NCI-H526 (cell line): ENCODE measurements around the gene TACC3.

ENCODE experiments used
- DNase-seq, 2 experiments: peaks; one replicate each; lab custom pipeline; 2025; lab: John Stamatoyannopoulos, UW

The TACC3 gene

DNA sequence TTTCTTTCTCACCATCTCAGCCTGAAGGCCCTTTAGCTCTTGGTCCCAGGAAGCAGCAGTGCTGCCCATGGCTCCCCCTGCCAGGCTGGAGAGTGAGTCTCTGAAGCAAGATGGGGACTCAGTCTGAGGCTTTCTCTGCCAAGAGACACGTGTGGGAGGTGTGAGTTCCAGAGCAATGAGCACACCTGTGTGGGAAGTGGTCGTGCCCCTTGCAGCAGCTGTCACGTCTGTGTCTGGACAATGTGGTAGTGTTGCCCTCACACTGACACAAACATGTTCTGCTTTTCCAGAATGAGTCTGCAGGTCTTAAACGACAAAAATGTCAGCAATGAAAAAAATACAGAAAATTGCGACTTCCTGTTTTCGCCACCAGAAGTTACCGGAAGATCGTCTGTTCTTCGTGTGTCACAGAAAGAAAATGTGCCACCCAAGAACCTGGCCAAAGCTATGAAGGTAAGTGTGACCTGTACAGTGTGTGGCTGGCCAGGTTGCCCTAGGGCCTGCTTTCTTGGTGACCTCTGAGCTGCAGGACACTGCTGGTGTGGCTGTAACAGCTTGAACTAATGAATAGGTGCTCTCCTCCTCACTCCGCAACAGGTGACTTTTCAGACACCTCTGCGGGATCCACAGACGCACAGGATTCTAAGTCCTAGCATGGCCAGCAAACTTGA is 1.9 kb downstream of the TACC3 start:
- DNase-seq: no peak

DNA sequence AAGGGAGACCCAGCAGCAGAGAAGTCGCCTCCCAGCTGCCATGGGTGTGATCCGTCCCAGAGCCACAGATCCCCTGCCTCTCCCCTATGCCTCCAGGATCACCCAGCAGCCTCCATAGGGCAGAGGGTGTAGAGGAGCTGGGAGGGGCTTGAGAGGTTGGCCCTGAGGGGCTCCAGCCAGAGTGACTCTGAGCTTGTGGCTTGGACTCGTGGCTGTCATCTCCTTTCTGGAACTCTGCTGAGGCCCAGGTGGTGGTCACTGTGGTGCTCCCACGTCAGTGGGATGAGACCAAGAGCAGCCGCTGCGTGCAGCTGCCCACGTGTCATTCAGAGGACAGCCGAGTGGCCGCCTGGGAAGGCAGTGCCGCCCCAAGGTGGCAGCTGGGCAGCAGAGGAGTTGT is 4.2 kb downstream of the TACC3 start:
- DNase-seq: no peak

DNA sequence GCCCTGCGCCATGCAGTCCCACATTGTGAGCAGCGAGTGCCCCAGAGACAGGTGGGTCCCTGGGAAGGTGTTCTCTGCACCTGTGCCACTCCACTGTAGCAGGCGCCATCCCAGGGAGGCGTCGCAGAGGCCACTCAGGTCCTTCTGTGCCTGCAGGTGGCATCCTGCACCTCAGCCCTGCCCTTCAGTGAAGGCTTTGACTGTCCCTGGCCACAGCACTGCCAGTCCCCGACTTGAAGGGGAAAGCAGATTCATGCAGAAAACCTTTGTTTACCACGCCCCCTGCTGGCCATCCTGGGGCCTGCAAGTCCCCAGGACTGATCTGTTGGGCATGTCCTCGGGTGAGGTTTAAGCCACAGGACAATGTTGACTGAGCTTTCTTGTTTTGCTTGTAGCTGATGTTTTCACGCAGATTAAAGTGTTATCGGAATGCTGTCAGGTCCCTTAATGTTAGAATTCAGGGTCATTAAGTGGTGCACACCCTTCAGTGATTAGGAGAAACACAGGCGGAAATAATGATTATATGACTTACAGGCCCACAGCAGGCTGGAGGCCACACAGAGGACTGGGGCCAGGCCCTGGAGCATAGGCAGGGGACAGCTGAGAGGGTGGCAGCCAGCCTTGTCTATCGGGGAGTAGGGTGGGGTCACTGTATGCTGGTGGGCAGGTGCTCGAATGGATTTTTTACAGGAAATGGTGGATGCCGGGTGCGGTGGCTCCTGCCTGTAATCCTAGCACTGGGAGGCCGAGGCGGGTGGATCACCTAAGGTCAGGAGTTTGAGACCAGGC is 5.0 kb downstream of the TACC3 start:
- DNase-seq: peak; percentile 76 to 89

DNA sequence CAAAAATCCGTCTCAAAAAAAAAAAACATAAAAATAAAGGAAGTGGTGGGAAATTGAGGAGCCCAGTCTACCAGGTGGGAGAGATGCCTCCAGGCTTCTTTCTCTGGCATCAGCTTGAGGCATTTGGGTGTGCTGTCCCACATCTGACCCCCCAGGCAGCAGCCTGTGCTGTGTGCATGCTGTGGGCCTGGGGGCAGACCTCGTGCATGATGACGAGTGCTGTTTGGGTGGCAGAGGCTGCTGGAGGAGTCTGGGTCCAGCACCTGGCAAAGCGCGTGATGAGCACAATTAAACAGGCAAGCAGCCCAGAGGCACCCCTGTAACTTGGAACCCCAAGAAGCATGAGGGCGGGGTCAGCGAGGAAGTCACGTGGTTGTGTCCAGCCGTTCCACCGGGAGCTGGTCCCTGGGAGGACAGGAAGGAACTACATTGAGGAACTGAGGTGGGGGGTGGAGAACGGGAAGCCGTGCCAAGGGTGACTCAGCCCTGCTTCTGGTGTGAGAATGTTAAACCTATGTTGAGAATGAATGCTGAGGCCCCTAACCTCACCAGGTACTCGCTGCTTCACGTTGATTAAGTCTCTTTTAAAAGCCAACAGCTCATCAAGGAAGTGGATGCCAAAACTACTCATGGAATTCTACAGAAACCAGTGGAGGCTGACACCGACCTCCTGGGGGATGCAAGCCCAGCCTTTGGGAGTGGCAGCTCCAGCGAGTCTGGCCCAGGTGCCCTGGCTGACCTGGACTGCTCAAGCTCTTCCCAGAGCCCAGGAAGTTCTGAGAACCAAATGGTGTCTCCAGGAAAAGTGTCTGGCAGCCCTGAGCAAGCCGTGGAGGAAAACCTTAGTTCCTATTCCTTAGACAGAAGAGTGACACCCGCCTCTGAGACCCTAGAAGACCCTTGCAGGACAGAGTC is 6.1 kb downstream of the TACC3 start:
- no peak for DNase-seq

DNA sequence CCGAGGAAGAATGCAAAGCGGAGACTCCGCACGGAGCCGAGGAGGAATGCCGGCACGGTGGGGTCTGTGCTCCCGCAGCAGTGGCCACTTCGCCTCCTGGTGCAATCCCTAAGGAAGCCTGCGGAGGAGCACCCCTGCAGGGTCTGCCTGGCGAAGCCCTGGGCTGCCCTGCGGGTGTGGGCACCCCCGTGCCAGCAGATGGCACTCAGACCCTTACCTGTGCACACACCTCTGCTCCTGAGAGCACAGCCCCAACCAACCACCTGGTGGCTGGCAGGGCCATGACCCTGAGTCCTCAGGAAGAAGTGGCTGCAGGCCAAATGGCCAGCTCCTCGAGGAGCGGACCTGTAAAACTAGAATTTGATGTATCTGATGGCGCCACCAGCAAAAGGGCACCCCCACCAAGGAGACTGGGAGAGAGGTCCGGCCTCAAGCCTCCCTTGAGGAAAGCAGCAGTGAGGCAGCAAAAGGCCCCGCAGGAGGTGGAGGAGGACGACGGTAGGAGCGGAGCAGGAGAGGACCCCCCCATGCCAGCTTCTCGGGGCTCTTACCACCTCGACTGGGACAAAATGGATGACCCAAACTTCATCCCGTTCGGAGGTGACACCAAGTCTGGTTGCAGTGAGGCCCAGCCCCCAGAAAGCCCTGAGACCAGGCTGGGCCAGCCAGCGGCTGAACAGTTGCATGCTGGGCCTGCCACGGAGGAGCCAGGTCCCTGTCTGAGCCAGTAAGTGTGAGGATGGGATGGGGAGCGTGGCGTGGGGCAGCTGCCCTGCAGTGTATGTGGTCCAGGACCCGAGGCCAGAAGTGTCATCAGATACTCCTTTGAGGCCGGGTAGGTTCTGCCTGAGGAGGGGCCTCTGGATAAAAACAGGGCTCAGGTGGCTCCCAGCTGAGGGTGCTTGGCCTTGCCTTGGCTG is 7.0 kb downstream of the TACC3 start:
- no peak for DNase-seq

DNA sequence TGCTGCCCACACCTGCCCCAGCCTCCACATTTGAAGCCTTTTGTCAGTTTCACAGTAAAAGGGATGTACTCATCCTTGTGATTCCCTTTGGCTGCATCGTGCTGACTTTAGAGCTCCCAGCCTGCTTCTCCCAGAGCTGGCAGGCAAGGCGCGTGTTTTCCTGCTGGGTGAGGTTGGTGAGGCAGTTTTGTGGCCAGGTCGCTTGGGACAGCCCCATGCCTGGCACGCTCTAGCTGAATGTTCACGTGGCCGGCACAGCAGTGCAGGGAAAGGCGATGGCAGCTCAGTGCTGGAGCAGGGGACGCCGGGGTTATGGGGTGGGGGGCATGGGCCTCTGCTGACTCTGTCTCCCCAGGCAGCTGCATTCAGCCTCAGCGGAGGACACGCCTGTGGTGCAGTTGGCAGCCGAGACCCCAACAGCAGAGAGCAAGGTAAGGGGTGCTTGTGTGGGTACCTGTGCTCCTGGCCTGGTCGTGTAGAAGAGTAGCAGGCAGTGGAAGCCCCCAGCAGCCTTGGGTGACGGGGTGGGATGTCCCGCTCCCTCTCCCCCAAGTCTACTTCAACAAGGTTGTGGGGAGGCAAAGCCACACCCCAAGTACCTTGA is 9.3 kb downstream of the TACC3 start:
- no peak for DNase-seq

DNA sequence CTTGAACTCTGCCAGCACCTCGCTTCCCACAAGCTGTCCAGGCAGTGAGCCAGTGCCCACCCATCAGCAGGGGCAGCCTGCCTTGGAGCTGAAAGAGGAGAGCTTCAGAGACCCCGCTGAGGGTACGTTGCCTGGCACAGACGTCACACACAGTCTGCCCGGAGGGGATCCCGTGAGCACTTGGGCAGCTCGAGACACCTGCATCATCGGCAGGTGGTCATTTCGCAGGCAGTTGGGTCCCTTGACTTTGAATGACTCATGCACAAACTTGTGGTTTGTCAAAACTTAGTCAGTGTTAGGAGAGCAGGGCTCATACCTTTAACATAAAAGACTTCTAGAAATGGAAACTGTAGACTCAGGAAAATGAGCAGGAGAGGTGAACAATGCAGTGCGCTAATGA is 9.9 kb downstream of the TACC3 start:
- DNase-seq: no peak

DNA sequence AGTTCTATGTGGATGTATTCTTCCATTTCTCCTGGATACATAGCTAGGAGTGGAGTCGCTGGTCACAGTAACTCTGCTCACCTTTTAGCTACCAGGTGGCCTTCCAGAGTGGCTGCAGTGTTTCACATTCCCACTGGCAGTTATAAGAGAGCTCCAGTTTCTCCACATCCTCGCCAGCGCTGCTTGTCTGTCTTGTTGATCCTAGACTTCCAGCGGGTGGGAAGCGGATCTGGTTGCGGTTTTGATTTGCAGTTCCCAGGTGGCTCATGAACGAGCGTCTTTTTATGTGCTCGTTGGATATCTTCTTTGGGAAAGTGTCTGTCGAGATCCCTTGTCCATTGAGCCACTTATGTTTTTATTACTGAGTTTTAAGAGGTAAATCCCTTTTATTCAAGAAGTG is 11.6 kb downstream of the TACC3 start:
- DNase-seq: no peak

DNA sequence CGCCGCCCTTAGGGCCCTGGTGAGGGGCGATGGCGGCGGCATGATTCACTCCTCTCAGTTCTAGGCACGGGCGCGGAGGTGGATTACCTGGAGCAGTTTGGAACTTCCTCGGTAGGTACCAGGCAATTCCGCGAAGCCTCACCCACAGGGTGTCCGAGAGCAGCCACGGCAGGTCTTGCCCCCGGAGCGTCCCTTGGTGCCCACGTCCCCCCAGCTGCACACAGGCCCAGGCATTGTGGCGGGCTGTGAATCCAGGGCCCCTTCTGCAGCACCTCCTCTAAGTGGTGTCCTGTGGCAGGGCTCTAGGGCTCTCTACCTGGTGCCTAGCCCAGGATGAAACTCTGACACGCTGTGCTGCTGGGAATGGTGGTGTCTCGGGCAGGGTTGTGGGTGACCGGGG is 13.9 kb downstream of the TACC3 start:
- no peak for DNase-seq

DNA sequence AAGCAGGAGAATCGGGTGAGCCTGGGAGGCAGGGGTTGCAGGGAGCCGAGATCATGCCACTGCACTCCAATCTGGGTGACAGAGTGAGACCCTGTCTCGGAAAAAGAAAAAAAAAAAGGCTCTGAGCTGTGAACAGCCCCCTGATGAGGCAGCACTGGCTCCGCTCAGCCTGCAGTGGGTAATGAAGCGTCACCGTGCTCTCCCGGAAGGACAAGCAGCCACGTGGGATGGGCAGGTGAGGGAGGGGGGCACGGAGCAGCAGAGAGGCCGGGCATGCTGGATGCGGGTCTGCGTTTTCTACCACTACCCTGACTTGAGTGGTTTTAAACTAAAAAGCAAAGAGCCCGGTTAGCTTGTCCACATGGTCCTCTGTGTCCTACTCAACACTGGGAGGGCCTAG is 15.5 kb downstream of the TACC3 start:
- no peak for DNase-seq

DNA sequence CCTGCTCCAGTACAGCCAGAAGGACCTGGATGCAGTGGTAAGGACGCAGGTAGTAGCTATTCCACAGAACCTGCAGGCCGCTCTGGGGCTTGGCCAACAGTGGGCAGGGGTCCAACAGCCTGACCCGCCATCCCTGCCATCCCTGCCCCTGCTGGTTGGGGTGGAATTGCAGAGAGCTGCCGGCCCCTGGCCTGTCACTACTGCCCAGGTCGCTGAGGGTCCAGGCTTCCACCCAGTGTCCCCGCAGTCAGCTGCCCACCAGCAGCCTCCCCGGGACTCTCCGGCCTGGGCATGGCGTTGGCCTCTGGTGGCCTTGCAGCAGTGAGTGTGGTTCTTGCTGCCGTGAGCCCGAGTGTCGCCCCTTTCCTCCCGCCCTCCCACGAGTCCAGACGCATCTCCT is 16.3 kb downstream of the TACC3 start:
- no peak for DNase-seq

DNA sequence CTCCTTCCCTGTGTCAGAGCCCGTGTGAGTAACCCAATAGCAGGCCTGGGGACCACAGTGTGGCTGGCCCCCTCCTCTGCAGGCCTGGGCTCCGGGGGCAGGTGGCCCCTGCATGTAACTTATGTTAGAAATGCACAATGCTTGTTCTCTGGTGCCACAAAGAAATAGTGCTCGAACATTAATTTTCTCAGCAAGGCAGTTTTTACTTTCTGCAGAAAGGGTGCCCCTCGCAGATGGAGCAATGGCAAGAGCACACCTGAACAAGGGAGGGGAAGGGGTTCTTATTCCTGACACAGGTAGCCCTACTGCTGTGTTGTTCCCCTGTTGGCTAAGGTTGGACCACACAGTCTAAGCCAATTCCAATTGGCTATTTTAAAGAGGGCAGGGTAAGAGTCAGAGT is 17.1 kb downstream of the TACC3 start:
- DNase-seq: no peak

DNA sequence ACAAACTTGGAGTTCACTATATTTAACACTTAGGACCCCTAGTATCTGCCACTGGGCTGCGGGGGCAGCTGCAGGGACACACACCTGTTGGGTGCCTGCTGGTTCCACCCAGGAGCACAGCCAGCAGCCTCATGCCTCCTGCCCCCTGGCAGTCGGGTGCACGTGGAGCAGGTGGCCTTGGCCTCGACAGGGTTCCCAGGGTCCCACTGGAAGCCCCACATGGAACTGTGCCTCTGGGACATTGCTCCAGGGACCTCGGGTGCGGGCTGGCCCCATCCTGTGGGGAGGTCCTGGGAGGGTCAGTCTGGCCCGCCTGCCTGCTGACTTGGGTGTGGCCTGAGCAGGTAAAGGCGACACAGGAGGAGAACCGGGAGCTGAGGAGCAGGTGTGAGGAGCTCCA is 18.0 kb downstream of the TACC3 start:
- no peak for DNase-seq

DNA sequence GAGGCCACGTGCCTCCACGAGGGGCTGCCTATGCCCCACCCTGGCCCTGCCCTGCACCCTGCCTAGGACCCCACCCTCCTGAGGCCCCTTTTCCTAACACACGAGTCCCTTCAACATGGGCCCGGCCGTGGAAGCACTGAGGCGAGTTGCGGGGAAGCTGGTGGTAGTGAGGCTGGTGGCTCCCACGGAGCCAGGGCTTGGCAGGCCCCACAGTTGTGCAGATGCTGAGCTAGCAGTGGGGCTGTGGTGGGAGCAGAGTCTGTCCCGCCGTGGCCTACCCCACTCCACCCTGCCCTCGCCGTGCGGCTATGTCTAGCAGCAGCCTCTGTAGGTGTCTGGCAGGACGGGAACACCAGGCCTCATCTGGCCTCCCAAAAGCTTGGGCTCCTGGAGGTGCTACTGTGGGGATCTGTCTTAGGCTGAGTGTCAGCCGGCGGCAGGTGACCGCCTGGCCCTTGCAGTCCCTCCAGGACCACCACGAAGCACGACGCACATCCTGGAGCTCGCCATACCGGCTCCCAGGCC is 18.8 kb downstream of the TACC3 start:
- no peak for DNase-seq

DNA sequence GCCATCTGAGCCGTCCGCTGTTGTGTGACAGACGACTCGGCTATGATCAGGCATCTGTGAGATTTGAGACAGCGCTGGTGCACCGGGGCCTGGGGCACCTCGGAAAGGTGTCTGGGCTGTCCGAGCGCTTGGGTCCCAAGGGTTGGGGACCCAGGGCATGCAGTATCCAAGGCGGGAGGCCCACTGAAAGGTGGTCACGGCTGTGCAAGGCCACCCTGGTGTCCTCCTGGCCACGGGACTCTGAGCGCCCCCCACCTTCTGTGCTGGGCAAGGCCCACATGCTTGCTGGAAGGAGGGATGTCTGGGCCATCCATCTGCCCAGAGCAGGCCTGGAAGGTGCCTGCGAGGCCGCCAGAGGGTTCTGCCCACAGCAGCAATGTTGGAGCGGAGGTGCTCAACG is 19.9 kb downstream of the TACC3 start:
- no peak for DNase-seq

DNA sequence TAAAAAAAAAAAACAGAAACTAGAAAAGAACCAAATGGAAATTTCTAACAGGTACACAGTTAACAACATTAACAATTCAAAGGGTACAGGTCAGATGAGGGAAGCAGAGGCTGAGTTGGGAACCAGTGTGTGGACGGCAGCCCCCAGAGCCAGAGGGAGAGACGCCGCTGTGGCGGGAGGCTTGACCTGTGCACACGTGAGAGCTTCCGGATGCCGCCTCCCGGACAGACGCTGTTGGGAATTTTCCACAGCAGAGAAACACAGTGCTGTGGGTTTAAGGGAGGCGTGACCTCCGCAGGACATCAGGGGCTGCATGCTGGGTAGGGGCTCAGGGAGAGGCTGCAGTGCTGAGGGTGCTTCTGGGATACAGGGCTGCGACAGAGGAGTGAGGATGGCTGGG is 22.2 kb downstream of the TACC3 start:
- no peak for DNase-seq

DNA sequence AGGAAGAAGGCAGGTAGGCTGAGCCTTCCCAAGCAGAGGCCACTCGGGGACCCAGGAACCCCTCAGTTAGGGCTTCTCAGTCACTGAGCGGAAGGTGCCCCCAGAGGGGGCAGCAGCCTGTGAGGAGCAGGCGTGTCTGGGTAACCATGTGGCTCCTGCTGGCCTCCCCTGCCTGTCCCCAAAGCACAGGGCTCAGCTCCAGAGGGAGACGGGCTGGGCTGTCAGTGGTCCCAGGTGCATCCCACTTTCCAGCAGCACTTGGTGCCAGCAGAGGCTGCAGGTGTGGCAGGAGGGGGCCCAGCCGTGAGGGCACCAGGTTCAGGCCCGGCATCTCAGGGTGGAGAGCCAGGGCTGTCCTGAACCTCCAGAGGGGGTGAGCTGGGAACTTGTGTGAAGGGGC is 22.7 kb downstream of the TACC3 start:
- no peak for DNase-seq

DNA sequence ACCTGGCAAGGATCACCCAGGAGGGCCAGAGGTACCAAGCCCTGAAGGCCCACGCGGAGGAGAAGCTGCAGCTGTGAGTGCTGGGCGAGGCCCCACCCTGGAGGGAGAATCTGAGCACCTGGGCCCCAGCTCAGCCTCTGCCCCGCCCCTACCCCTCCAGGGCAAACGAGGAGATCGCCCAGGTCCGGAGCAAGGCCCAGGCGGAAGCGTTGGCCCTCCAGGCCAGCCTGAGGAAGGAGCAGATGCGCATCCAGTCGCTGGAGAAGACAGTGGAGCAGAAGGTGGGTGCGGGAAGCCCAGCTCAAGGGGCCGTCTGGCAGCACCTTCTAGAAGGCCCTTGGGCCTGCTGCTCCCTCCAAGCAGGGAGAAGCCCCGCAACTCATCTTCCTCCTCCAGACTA is 23.2 kb downstream of the TACC3 start:
- DNase-seq: no peak

DNA sequence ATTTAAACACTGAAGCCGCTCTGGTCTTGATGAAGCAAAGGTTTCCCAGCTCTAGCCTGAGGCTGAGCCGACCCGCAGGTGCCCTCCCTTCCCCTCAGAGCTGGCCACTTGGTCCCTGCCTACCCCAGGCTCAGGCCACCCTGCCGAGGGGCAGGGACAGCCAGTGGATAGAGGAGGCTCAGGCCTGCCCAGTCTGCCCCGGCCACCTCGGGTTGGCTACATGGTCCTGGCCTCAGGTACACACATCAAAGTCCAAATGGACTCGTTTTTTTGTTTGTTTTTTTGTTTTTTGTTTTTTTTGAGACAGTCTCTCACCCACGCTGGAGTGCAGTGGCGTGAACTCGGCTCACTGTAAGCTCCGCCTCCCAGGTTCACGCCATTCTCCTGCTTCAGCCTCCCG is 23.8 kb downstream of the TACC3 start:
- no peak for DNase-seq

DNA sequence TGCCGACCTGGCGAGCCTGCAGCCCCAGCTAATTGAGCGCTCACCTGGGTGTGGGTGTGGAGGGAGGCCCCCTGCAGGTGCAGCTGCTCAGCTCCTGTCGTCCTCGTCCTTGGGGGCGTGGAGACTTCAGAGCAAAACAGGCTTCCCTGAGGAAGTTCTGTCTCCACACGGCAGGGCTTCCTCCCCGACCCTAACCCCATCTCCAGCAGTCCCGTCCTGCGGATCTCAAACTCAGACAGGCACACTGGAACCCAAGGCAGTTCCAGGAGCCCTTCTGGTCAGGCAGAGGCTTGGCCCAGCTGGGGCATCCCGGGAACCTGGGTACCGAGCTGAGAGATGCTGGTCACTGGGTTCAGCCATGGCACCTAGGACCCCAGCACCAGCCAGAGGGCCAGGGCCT is 24.4 kb downstream of the TACC3 start:
- no peak for DNase-seq

DNA sequence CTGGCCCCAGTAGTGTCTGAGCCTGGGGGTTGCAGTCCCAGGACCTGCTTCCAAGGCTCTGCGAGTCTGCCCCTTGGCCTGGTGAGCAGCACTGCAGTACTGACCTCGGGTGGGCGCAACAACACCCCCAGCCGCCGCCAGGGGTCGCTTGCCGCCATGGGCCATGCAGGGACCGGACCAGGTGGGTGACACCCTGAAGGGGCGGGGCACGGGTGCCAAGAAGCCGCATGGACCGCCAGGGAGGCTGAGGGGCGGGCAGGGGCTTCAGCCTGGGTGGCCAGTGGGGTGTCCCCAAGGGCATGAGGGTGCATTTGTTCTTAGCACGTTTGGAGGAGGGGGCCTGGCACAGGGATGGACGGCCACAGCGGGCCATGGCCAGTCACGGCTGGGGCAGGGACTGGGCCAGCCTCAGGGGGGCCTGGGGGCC is 25.0 kb downstream of the TACC3 start:
- DNase-seq: peak; percentile 62 to 90
